Bronchus fibroblast of lung (primary cell): ENCODE measurements around the gene C5orf15. TPM values are rescaled to one million over a fixed set of nuclear protein-coding genes. Genes with fewer than 3 reads are reported as not detected.

ENCODE experiments used
- total RNA-seq: library from RNA; depleted of rRNA; stranded (reverse); fragments of >200 nt; gene quantifications from 2 replicates; pipeline ENCODE4 v1.2.3, GENCODE V29; 2015

C5orf15 gene
- total RNA-seq: 42.2 and 48.9 TPM in 2 replicates

DNA sequence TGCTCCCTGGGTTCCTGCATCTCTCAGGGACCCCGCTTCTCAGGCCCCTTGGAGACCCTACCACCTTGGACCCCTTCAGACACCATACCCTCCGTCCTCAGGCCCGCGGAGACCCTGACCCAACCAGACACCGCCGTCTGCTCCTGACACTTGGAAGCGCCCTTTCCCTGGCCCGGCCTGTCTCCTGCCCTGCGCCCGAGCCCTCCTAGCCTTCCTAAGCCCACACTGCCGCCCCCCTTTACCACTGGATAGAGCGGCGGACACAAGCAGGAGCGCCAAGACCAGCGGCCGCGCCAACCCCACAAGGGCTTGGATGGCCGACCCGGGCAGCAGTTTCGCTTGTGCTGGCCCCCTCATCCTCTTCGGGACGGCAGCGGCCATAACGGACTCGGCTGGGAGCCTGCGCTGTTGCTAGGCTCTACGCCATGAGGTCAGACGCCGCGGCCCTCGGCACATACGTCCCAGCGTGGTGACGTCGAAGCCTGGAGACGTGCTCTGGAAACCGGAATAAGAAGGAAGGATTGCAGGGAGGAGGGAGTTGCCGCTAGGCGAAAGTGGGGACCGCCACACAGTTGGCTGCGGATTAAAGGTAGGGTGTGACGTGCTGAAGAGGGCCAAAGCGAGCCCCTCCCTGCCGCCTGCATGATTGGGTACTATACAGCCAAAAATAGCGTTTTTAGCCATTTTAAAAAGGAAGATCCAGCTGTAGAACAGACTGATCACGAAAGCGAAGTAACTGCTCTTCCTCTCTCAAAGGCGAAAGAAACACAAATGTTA, at the start of gene C5orf15:
Gene C5orf15, minus strand, starts transcription at position 422 of the 777 bp plus-strand sequence. Its CDS starts 41 bp downstream, at position 381.

DNA sequence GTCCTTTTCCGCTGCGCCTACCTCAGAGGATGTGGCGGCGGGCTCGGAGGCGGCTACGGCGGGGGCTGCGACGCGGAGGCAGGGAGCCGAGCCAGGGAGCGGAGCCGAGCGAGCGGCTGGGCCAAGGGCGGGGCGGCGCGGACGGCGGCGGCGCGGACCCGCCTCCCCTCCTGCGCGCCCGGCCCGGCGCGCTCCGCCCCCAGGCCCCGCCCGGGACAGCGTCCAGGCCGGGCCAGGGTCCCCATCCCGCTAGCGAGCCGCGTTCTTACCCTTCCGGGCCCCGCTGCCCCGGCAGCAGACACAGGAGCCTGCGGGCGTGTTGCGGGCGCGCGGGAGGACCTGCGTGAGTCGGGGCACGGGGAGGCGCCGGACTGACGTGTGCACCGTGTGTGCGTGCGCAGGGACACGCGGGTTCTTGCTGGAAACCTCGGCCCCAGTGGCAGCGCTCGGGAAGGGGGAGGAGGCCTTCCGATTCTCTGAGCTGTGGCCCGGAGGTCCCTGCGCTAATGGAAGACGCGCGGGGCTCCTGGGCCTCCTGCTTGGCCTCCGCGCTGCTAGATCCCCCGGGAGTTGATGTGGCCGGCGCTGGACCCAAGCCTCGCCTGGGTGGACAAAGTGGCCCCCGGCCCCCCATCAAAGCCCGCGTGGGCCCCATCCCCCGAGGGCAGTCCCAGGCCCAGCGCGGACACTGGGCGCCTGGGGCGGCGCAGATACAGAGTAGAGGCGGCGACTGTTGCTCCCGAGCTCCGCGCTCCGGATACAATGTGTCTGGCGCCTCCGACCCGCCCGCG, 36.4 kb upstream of the C5orf15 start, which contains the start of gene VDAC1:
Gene VDAC1, minus strand, starts transcription at position 350 of the 791 bp plus-strand sequence. CDS start 11,963 bp downstream, outside the sequence.

Other genes with a start within 250 kb of the C5orf15 start
- 258 and 284 TPM in 2 replicates for gene VDAC1, start 36.4 kb upstream of the C5orf15 start, total RNA-seq
- gene TCF7, start 146.1 kb upstream of the C5orf15 start, total RNA-seq: 2.7 and 4.3 TPM in 2 replicates
- 285 and 312 TPM in 2 replicates for gene SKP1, start 208.3 kb upstream of the C5orf15 start, total RNA-seq